CD8-positive, alpha-beta memory T cell (primary cell): ENCODE measurements around the gene C7orf33. TPM values are rescaled to one million over a fixed set of nuclear protein-coding genes. Genes with fewer than 3 reads are reported as not detected.

ENCODE experiments used
- CTCF ChIA-PET: fragments of 350-600 bp; sonication (Branson Sonifier 250); formaldehyde crosslinking; loops from one replicate; lab custom pipeline; 2021; ENCODE audit warnings: antibody characterized with exemption; lab: Charles Lee
- POLR2A ChIA-PET: fragments of 350-600 bp; sonication (Branson Sonifier 250); formaldehyde crosslinking; loops from one replicate; lab custom pipeline; 2021; ENCODE audit warnings: antibody characterized with exemption; lab: Charles Lee
- DNase-seq, 5 donors: peaks; one replicate each; pipeline versions ENCODE4 v3.0.0 to v3.0.0-alpha.2; 2020 to 2022; ENCODE audit warnings: mixed read lengths in 1 of 5
- H3K27ac ChIP-seq: one replicate; pipeline ENCODE4 v1.7.0; 2013; ENCODE audit warnings: low read depth, mild to moderate bottlenecking, low read length, moderate library complexity
- H3K27me3 ChIP-seq: 2 replicates; pipeline ENCODE4 v1.7.0; 2013; ENCODE audit warnings: low read length, mild to moderate bottlenecking; ENCODE audit not compliant: insufficient read depth, poor library complexity, severe bottlenecking
- H3K36me3 ChIP-seq: 2 replicates; pipeline ENCODE4 v1.7.0; 2013; ENCODE audit warnings: mild to moderate bottlenecking, low read length, moderate library complexity; ENCODE audit not compliant: insufficient read depth
- H3K4me1 ChIP-seq: 2 replicates; pipeline ENCODE4 v1.7.0; 2013; ENCODE audit warnings: mild to moderate bottlenecking, low read length, moderate library complexity; ENCODE audit not compliant: insufficient read depth
- H3K4me3 ChIP-seq: 2 replicates; pipeline ENCODE4 v1.7.0; 2013; ENCODE audit warnings: mild to moderate bottlenecking, low read length
- H3K9me3 ChIP-seq: 2 replicates; pipeline ENCODE4 v1.7.0; 2013; ENCODE audit warnings: mild to moderate bottlenecking, low read length
- H3K27ac Mint-ChIP-seq, 8 donors: one replicate each; pipeline ENCODE4 v1.8.0; 2020 to 2021; ENCODE audit warnings: mixed read lengths in 8 of 8, mild to moderate bottlenecking in 6 of 8, inconsistent platforms in 3 of 8, moderate library complexity in 3 of 8
- H3K27me3 Mint-ChIP-seq, 2 donors: one replicate each; pipeline ENCODE4 v1.8.0; 2020 to 2021; ENCODE audit warnings: mixed read lengths in 2 of 2, mild to moderate bottlenecking in 1 of 2, moderate library complexity in 1 of 2
- H3K36me3 Mint-ChIP-seq, 3 donors: one replicate each; pipeline ENCODE4 v1.8.0; 2020 to 2021; ENCODE audit warnings: mixed read lengths in 3 of 3, inconsistent platforms in 1 of 3, mild to moderate bottlenecking in 1 of 3
- H3K4me1 Mint-ChIP-seq, 3 donors: one replicate each; pipeline ENCODE4 v1.8.0; 2020 to 2021; ENCODE audit warnings: mixed read lengths in 3 of 3, inconsistent platforms in 1 of 3, mild to moderate bottlenecking in 1 of 3
- H3K4me3 Mint-ChIP-seq, 7 donors: one replicate each; pipeline ENCODE4 v1.8.0; 2020 to 2021; ENCODE audit warnings: mixed read lengths in 7 of 7, mild to moderate bottlenecking in 6 of 7, moderate library complexity in 4 of 7, inconsistent platforms in 2 of 7
- H3K9me3 Mint-ChIP-seq, 5 donors: one replicate each; pipeline ENCODE4 v1.8.0; 2020 to 2022; ENCODE audit warnings: mixed read lengths in 5 of 5, mild to moderate bottlenecking in 3 of 5, moderate library complexity in 2 of 5, inconsistent platforms in 1 of 5
- polyA plus RNA-seq: library from polyadenylated mRNA; unstranded; fragments of 300-500 nt; fragmentation: Illumina TruSeq; gene quantifications from one replicate; pipeline ENCODE4 v1.2.3, GENCODE V29; 2021
- total RNA-seq, 2 experiments: library from RNA; stranded (reverse); gene quantifications; one replicate each; pipeline ENCODE4 v1.2.3, GENCODE V29; 2021

C7orf33 gene
- total and polyA plus RNA-seq, 3 experiments from 2014 or later = not detected

GRCh38 chr7:148598351-148598750, 7.8 kb downstream of the C7orf33 start:
- Mint-ChIP-seq H3K4me3 (no peak overlapping the region), H3K36me3 (peaks cover 0 to 7% (median 0%) of the 10 kb centered on the region in 3 donors), H3K27ac (no peak overlapping the region), H3K27me3 (peaks cover 18 to 31% of the 10 kb centered on the region in 2 donors), H3K4me1 (peaks cover 3 to 13% (median 6%) of the 10 kb centered on the region in 3 donors), H3K9me3 (peaks cover 0 to 5% (median 4%) of the 10 kb centered on the region in 5 donors)
- Histone ChIP-seq H3K27ac (no peak overlapping the region), H3K36me3 (no peaks in the 10 kb centered on the region), H3K27me3 (peaks cover 2% of the 10 kb centered on the region), H3K9me3 (no peaks in the 10 kb centered on the region), H3K4me1 (no peaks in the 10 kb centered on the region), H3K4me3 (no peak overlapping the region)
- CTCF ChIA-PET = no interaction called here
- DNase-seq = no peak
- POLR2A ChIA-PET = no interaction called here

- ChIA-PET POLR2A (no interaction called here), CTCF (no interaction called here)
- no peak overlapping the region for H3K27ac Mint-ChIP-seq
Observed at GRCh38 chr7:148605350-148605749, 14.8 kb downstream of the C7orf33 start.

GRCh38 chr7:148607151-148607661, 16.6 kb downstream of the C7orf33 start:
- Histone ChIP-seq H3K4me1 (no peaks in the 10 kb centered on the region), H3K9me3 (peaks cover 10% of the 10 kb centered on the region), H3K27me3 (peaks cover 4% of the 10 kb centered on the region), H3K36me3 (no peaks in the 10 kb centered on the region), H3K27ac (no peak overlapping the region), H3K4me3 (no peak overlapping the region)
- peaks cover 41 to 42% of the 10 kb centered on the region in 2 donors for H3K27me3 Mint-ChIP-seq
- ChIA-PET POLR2A (no interaction called here), CTCF (no interaction called here)
- H3K27ac Mint-ChIP-seq = no peak overlapping the region
- peaks cover 0 to 22% (median 1%) of the 10 kb centered on the region in 3 donors for H3K36me3 Mint-ChIP-seq
- peaks cover 0 to 20% (median 2%) of the 10 kb centered on the region in 3 donors for H3K4me1 Mint-ChIP-seq
- DNase-seq = no peak
- H3K4me3 Mint-ChIP-seq = no peak overlapping the region
- peaks cover 18 to 30% (median 27%) of the 10 kb centered on the region in 5 donors for H3K9me3 Mint-ChIP-seq

More at GRCh38 chr7:148605350-148605749, 14.8 kb downstream of the C7orf33 start:
- Mint-ChIP-seq H3K4me3 (no peak overlapping the region), H3K36me3 (peaks cover 0 to 22% (median 1%) of the 10 kb centered on the region in 3 donors), H3K9me3 (peaks cover 18 to 30% (median 27%) of the 10 kb centered on the region in 5 donors), H3K27me3 (peaks cover 38% of the 10 kb centered on the region in 2 donors), H3K4me1 (peaks cover 0 to 20% (median 2%) of the 10 kb centered on the region in 3 donors)
- Histone ChIP-seq H3K27me3 (peaks cover 4% of the 10 kb centered on the region), H3K4me1 (no peaks in the 10 kb centered on the region), H3K9me3 (peaks cover 10% of the 10 kb centered on the region), H3K4me3 (no peak overlapping the region), H3K36me3 (no peaks in the 10 kb centered on the region), H3K27ac (no peak overlapping the region)
- DNase-seq = no peak

GRCh38 chr7:148609045-148609725, 18.6 kb downstream of the C7orf33 start:
- Mint-ChIP-seq H3K9me3 (peaks cover 14 to 20% (median 19%) of the 10 kb centered on the region in 5 donors), H3K27me3 (peaks cover 29 to 39% of the 10 kb centered on the region in 2 donors), H3K4me3 (no peak overlapping the region), H3K27ac (no peak overlapping the region), H3K4me1 (peaks cover 0 to 20% (median 2%) of the 10 kb centered on the region in 3 donors), H3K36me3 (peaks cover 0 to 8% (median 1%) of the 10 kb centered on the region in 3 donors)
- H3K4me1 ChIP-seq = no peaks in the 10 kb centered on the region
- DNase-seq = no peak
- no peaks in the 10 kb centered on the region for H3K36me3 ChIP-seq
- H3K27ac ChIP-seq = no peak overlapping the region
- peaks cover 10% of the 10 kb centered on the region for H3K9me3 ChIP-seq
- H3K4me3 ChIP-seq = no peak overlapping the region
- ChIA-PET CTCF (interaction anchor here (1.1 kb wide), 1 partner anchor 28 kb away, joined by 3 read pairs; no protein-coding TSS in a partner anchor), POLR2A (no interaction called here)
- H3K27me3 ChIP-seq = no peaks in the 10 kb centered on the region

- CTCF ChIA-PET = no interaction called here
- no peaks in the 10 kb centered on the region for H3K4me1 ChIP-seq
- Mint-ChIP-seq H3K27ac (no peak overlapping the region), H3K4me3 (no peak overlapping the region), H3K27me3 (peaks cover 24 to 54% of the 10 kb centered on the region in 2 donors), H3K4me1 (peaks cover 0 to 6% (median 2%) of the 10 kb centered on the region in 3 donors), H3K36me3 (no peaks in the 10 kb centered on the region), H3K9me3 (peaks cover 0 to 5% (median 0%) of the 10 kb centered on the region in 5 donors)
- H3K9me3 ChIP-seq = no peaks in the 10 kb centered on the region
- H3K4me3 ChIP-seq = no peak overlapping the region
- no peaks in the 10 kb centered on the region for H3K36me3 ChIP-seq
- POLR2A ChIA-PET = no interaction called here
- H3K27me3 ChIP-seq = no peaks in the 10 kb centered on the region
- DNase-seq = no peak
- no peak overlapping the region for H3K27ac ChIP-seq
Observed at GRCh38 chr7:148611692-148612091, 21.1 kb downstream of the C7orf33 start.

- POLR2A ChIA-PET = no interaction called here
- Mint-ChIP-seq H3K27ac (no peak overlapping the region), H3K4me1 (no peaks in the 10 kb centered on the region), H3K9me3 (peaks cover 0 to 9% (median 2%) of the 10 kb centered on the region in 5 donors), H3K36me3 (peaks cover 0 to 11% (median 0%) of the 10 kb centered on the region in 3 donors), H3K27me3 (peaks cover 35 to 67% of the 10 kb centered on the region in 2 donors), H3K4me3 (no peak overlapping the region)
- no peaks in the 10 kb centered on the region for H3K4me1 ChIP-seq
- CTCF ChIA-PET = no interaction called here
- no peaks in the 10 kb centered on the region for H3K36me3 ChIP-seq
- no peaks in the 10 kb centered on the region for H3K27me3 ChIP-seq
- no peak overlapping the region for H3K4me3 ChIP-seq
- no peak for DNase-seq
- H3K27ac ChIP-seq = no peak overlapping the region
- H3K9me3 ChIP-seq = no peaks in the 10 kb centered on the region
Observed at GRCh38 chr7:148615085-148615730, 24.6 kb downstream of the C7orf33 start.

- Histone ChIP-seq H3K9me3 (no peaks in the 10 kb centered on the region), H3K4me3 (no peak overlapping the region), H3K36me3 (no peaks in the 10 kb centered on the region), H3K4me1 (peaks cover 5% of the 10 kb centered on the region), H3K27me3 (peaks cover 4% of the 10 kb centered on the region), H3K27ac (no peak overlapping the region)
- Mint-ChIP-seq H3K4me1 (peaks cover 3 to 12% (median 3%) of the 10 kb centered on the region in 3 donors), H3K27me3 (peaks cover 37 to 59% of the 10 kb centered on the region in 2 donors), H3K9me3 (peaks cover 0 to 9% (median 2%) of the 10 kb centered on the region in 5 donors), H3K27ac (no peak overlapping the region), H3K36me3 (peaks cover 0 to 15% (median 2%) of the 10 kb centered on the region in 3 donors), H3K4me3 (no peak overlapping the region)
- POLR2A ChIA-PET = no interaction called here
- CTCF ChIA-PET = interaction anchor here (1.2 kb wide), 1 partner anchor 10 kb away, joined by 3 read pairs; no protein-coding TSS in a partner anchor
- DNase-seq = no peak
Observed at GRCh38 chr7:148620749-148621359, 30.3 kb downstream of the C7orf33 start.
